Measurements from ENCODE around the gene ALDH3A1.

ALDH3A1 gene

GRCh38 chr17:19741832-19742457 lies 6.2 kb downstream of the ALDH3A1 start:
- Mint-ChIP-seq H3K27ac (no peak overlapping the region), H3K9me3 (no peaks in the 10 kb centered on the region), H3K36me3 (ENCODE audit: low read depth) (no peaks in the 10 kb centered on the region), H3K4me3 (no peak overlapping the region), H3K27me3 (ENCODE audit: low read depth) (no peaks in the 10 kb centered on the region), H3K4me1 (ENCODE audit: low read depth) (no peaks in the 10 kb centered on the region)
- no peak for DNase-seq (ENCODE audit: low spot score)

DNA sequence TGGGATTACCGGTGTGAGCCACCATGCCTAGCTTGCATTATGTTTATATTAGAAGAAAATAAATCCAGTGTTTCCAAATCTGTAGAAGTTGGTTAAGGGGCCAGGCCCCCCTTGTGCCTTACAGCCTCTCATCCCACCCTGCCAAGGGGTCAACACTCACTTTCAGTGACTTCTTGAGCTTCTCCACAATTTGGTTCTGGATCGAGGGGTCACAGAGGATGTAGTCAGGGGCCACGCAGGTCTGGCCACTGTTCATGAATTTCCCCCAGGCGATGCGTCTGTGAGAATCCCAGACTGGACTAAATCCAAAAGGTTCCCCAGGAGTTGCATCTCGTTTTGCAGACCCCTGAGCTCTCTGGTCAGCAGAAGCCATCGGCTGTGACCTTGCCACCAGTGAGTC lies 7.2 kb downstream of the ALDH3A1 start:
- H3K27ac Mint-ChIP-seq, result no peak overlapping the region
- no peaks in the 10 kb centered on the region for H3K9me3 Mint-ChIP-seq
- H3K4me1 Mint-ChIP-seq (ENCODE audit: low read depth), result no peaks in the 10 kb centered on the region
- H3K4me3 Mint-ChIP-seq, result no peak overlapping the region
- H3K27me3 Mint-ChIP-seq (ENCODE audit: low read depth), result no peaks in the 10 kb centered on the region
- no peak for DNase-seq (ENCODE audit: low spot score)
- H3K36me3 Mint-ChIP-seq (ENCODE audit: low read depth), result no peaks in the 10 kb centered on the region

DNA sequence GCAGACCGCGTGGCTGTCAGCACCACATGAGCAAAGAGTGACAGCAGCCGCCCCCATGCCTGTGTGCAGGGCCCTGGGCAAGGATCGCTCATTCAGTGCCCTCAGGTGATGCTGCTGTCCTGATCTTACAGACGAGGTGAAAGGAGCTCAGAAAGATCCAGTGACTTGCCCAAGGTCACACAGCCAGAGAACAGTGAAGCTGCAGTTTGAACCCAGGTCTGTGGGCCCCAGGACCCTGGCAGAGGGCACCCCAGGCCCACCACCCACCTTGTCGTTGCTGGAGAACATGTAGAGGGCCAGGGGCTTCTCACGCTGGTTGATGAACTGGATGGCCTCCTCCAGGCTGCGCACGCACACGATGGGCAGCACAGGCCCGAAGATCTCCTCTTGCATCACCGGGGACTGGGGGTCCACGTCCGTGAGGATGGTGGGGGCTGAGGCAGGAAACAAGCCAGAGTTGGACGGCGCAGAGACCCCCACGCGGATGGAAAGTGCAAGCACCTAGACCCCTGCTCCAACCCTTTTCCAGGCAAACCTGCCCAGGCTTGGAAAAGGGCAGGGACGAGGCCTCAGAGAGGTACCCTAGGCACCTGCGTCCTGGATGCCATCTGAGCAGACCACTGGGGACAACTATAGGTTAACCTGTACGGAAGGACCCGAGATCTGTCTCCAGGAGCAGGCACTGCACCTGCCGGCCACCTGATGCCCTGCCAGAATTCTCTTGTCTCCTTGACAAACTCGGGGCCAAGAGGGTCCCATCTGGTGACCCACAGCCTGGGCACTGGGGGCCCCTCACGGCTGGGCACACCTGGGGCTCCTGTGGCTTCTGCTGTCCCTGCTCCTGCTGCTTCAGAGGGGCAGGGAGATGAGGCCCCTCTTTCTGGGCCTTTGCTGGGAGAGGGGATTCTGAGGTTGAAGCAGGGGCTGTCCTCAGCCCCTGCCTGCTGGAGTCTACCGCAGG lies 8.6 kb downstream of the ALDH3A1 start:
- Mint-ChIP-seq H3K4me3 (no peak overlapping the region), H3K27ac (no peak overlapping the region), H3K4me1 (ENCODE audit: low read depth) (no peaks in the 10 kb centered on the region), H3K36me3 (ENCODE audit: low read depth) (no peaks in the 10 kb centered on the region), H3K9me3 (no peaks in the 10 kb centered on the region), H3K27me3 (ENCODE audit: low read depth) (peaks cover 2% of the 10 kb centered on the region)
- no peak for DNase-seq (ENCODE audit: low spot score)

GRCh38 chr17:19738757-19739156 lies 9.3 kb downstream of the ALDH3A1 start:
- DNase-seq (ENCODE audit: low spot score), result no peak
- no peaks in the 10 kb centered on the region for H3K4me1 Mint-ChIP-seq (ENCODE audit: low read depth)
- no peaks in the 10 kb centered on the region for H3K36me3 Mint-ChIP-seq (ENCODE audit: low read depth)
- no peak overlapping the region for H3K4me3 Mint-ChIP-seq
- H3K9me3 Mint-ChIP-seq, result no peaks in the 10 kb centered on the region
- H3K27me3 Mint-ChIP-seq (ENCODE audit: low read depth), result peaks cover 2% of the 10 kb centered on the region
- H3K27ac Mint-ChIP-seq, result no peak overlapping the region

DNA sequence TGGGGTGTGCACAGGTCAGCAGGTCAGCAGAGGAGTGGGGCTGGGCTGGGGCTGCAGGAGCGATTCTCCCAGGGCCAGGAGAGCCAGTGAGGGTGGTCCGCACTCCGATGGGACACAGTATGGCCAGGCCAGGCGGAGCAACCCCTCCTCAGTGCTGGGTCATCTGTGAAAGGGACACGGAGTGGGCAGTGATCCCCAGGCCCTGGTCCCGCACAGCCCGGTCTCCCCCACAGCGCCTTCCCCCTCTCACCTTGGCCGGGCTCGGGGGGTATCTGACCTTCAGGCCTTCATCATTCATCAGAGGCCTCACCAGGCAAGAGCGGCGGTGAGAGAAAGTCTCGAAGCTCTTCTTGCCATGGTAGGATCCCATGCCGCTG lies 10.0 kb downstream of the ALDH3A1 start:
- Mint-ChIP-seq H3K27me3 (ENCODE audit: low read depth) (peaks cover 2% of the 10 kb centered on the region), H3K4me1 (ENCODE audit: low read depth) (no peaks in the 10 kb centered on the region), H3K27ac (no peak overlapping the region), H3K36me3 (ENCODE audit: low read depth) (no peaks in the 10 kb centered on the region), H3K9me3 (no peaks in the 10 kb centered on the region), H3K4me3 (no peak overlapping the region)
- no peak for DNase-seq (ENCODE audit: low spot score)

GRCh38 chr17:19737305-19738072 lies 10.6 kb downstream of the ALDH3A1 start:
- Mint-ChIP-seq H3K9me3 (no peaks in the 10 kb centered on the region), H3K27ac (no peak overlapping the region), H3K27me3 (ENCODE audit: low read depth) (peaks cover 2% of the 10 kb centered on the region), H3K4me1 (ENCODE audit: low read depth) (no peaks in the 10 kb centered on the region), H3K4me3 (no peak overlapping the region), H3K36me3 (ENCODE audit: low read depth) (no peaks in the 10 kb centered on the region)
- no peak for DNase-seq (ENCODE audit: low spot score)

- no peak overlapping the region for H3K27ac Mint-ChIP-seq
- H3K27me3 Mint-ChIP-seq (ENCODE audit: low read depth), result peaks cover 2% of the 10 kb centered on the region
- no peak for DNase-seq (ENCODE audit: low spot score)
- no peaks in the 10 kb centered on the region for H3K9me3 Mint-ChIP-seq
- H3K4me1 Mint-ChIP-seq (ENCODE audit: low read depth), result no peaks in the 10 kb centered on the region
- H3K4me3 Mint-ChIP-seq, result no peak overlapping the region
- no peaks in the 10 kb centered on the region for H3K36me3 Mint-ChIP-seq (ENCODE audit: low read depth)
Observed at GRCh38 chr17:19736071-19736470, 12.0 kb downstream of the ALDH3A1 start.

GRCh38 chr17:19733953-19734526 lies 14.1 kb downstream of the ALDH3A1 start:
- Mint-ChIP-seq H3K27me3 (ENCODE audit: low read depth) (peaks cover 2% of the 10 kb centered on the region), H3K27ac (no peak overlapping the region), H3K4me1 (ENCODE audit: low read depth) (no peaks in the 10 kb centered on the region), H3K9me3 (no peaks in the 10 kb centered on the region), H3K4me3 (no peak overlapping the region), H3K36me3 (ENCODE audit: low read depth) (no peaks in the 10 kb centered on the region)
- no peak for DNase-seq (ENCODE audit: low spot score)

DNA sequence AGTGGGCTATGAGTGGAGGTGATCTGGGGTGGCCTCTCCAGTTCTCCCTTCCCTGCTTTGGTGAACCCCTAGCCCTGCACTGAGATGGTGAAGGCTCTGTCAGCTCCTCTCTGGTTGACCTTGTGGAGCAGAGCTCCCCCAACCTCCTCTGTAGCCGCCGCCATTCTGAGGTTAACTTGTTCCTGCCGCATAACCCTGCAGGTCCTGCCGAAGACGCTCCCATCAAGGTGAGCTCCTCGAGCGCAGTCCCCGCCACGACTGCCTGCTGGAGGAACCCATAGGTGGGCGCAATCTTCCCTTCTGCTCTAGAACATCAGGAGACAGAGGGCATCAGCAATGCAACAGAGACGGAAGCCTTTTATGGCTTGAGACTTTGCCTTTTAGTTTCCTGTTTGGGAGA lies 16.5 kb downstream of the ALDH3A1 start:
- Mint-ChIP-seq H3K36me3 (ENCODE audit: low read depth) (no peaks in the 10 kb centered on the region), H3K27me3 (ENCODE audit: low read depth) (peaks cover 2% of the 10 kb centered on the region), H3K4me3 (no peak overlapping the region), H3K27ac (no peak overlapping the region), H3K4me1 (ENCODE audit: low read depth) (no peaks in the 10 kb centered on the region), H3K9me3 (no peaks in the 10 kb centered on the region)
- DNase-seq (ENCODE audit: low spot score), result no peak

DNA sequence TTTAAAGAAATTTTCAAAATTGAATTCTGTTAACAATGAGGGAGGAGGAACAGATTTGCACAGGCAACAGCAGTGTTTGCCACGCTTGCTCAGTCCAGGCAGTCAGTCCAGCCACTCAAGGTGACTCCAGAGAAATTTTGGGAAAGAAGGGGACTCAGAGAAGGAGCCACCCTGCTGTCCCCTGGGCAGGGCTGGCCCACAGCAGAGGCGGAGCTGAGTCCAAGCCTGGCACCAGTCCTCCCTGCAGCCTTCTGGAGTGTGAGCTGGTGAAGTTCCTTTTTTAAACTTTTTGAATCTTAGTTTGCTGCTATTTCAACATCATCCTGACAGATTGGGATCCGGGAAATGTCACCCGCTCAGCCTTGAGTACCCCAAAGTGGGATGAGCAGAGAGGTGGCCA lies 17.3 kb downstream of the ALDH3A1 start:
- H3K27ac Mint-ChIP-seq, result no peak overlapping the region
- H3K9me3 Mint-ChIP-seq, result no peaks in the 10 kb centered on the region
- H3K4me3 Mint-ChIP-seq, result no peak overlapping the region
- peaks cover 2% of the 10 kb centered on the region for H3K27me3 Mint-ChIP-seq (ENCODE audit: low read depth)
- no peak for DNase-seq (ENCODE audit: low spot score)
- H3K4me1 Mint-ChIP-seq (ENCODE audit: low read depth), result no peaks in the 10 kb centered on the region
- H3K36me3 Mint-ChIP-seq (ENCODE audit: low read depth), result no peaks in the 10 kb centered on the region

DNA sequence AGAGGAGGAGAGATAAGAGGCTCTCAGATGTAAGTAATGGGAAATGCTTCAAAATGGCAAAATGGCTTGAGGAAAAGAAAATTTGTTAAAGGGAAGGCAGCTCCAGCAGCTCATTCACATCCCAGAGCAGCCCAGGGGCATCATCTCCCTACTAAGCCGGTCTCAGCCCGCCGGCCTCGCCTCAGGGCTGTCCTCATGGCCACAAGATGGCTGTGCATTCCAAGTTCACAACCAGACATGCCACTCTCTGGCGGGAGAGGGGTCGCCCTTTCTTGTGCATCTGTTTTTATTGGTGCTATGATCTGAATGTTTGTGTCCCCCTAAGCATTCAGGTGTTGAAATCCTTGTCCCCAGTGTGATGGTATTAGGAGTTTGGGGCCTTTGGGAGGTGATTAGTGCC lies 18.2 kb downstream of the ALDH3A1 start:
- Mint-ChIP-seq H3K4me3 (no peak overlapping the region), H3K4me1 (ENCODE audit: low read depth) (peaks cover 3% of the 10 kb centered on the region), H3K27me3 (ENCODE audit: low read depth) (peaks cover 6% of the 10 kb centered on the region), H3K9me3 (no peaks in the 10 kb centered on the region), H3K27ac (no peak overlapping the region), H3K36me3 (ENCODE audit: low read depth) (no peaks in the 10 kb centered on the region)
- DNase-seq (ENCODE audit: low spot score), result no peak

- peaks cover 3% of the 10 kb centered on the region for H3K4me1 Mint-ChIP-seq (ENCODE audit: low read depth)
- no peak overlapping the region for H3K27ac Mint-ChIP-seq
- peaks cover 6% of the 10 kb centered on the region for H3K27me3 Mint-ChIP-seq (ENCODE audit: low read depth)
- H3K9me3 Mint-ChIP-seq, result no peaks in the 10 kb centered on the region
- no peak for DNase-seq (ENCODE audit: low spot score)
- no peak overlapping the region for H3K4me3 Mint-ChIP-seq
- H3K36me3 Mint-ChIP-seq (ENCODE audit: low read depth), result no peaks in the 10 kb centered on the region
Observed at GRCh38 chr17:19728084-19728495, 20.0 kb downstream of the ALDH3A1 start.

DNA sequence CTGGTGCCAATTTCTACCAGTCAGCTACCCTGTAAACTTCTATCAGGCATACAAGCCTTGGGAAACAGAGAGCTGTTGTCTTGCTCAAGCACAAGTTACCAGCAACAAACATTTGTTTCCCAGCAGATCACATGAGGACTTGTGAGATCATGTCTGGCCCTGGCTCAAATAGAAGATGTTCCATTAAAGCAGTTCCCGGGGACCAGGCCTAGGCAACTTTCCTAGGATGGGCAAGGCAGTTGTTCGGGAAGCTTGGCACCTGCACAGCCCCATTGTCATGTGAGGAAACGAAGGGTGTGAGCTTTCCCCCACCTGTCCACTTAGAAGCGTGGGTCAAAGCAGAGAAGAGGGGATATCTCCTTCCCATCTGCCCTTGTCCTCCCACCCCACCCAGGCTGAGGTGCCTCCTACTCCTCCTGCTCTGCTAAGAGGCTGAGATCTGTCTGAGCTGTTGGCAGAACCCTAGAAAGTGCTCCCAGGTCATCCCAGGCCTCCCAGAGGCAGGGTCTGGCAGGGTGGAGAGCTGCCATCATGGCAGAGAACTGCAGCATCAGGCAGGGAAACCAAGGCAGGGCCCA lies 20.5 kb downstream of the ALDH3A1 start:
- Mint-ChIP-seq H3K27ac (no peak overlapping the region), H3K27me3 (ENCODE audit: low read depth) (peaks cover 6% of the 10 kb centered on the region), H3K4me3 (no peak overlapping the region), H3K4me1 (ENCODE audit: low read depth) (peaks cover 3% of the 10 kb centered on the region), H3K9me3 (no peaks in the 10 kb centered on the region), H3K36me3 (ENCODE audit: low read depth) (no peaks in the 10 kb centered on the region)
- no peak for DNase-seq (ENCODE audit: low spot score)
